Breast epithelium (tissue), 3 donors: Measurements from ENCODE around the gene AKR1B1.

Source experiments
- CTCF ChIP-seq, 3 donors: fragments of 450-650 bp; IDR thresholded peaks; one replicate each; pipeline ENCODE4 v1.5.1; 2016 to 2017; ENCODE audit warnings: antibody characterized with exemption in 3 of 3, mild to moderate bottlenecking in 3 of 3, moderate library complexity in 3 of 3
- POLR2A ChIP-seq: fragments of 450-650 bp; IDR thresholded peaks from one replicate; pipeline ENCODE4 v1.6.1; 2016; ENCODE audit warnings: antibody characterized with exemption, mild to moderate bottlenecking, moderate library complexity

- TF ChIP-seq CTCF (IDR thresholded peaks at IDR 0.05) (no peak), POLR2A (no peak)
Measured at GRCh38 chr7:134449680-134450079, 9.2 kb downstream of the AKR1B1 start.
